ENCODE results near the gene RHBDF1.

Gene RHBDF1

GRCh38 chr16:92431-93339 is 20.3 kb upstream of the RHBDF1 start:
- no peak for DNase-seq (ENCODE audit: low spot score)

DNA sequence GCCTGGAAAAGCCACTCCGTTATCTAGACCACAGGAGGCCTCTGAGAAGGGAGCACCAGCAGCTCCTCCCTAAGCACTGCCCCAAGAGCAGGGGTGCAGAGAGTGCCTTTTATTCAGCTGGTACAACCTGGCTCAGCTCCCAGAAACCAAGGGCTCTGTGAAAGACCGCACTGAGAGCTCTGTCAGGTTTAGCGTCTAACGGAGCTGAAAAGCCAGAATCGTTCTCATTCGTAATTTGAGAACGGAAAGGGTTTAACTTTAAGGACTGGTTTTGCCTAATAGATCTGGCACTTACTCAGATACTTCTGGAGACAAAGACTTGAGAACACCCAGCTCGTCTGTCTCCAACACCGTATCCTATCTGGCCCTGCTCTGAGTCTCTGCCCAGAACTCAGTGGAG is 19.1 kb upstream of the RHBDF1 start:
- DNase-seq (ENCODE audit: low spot score), result no peak

GRCh38 chr16:89391-90302 is 17.2 kb upstream of the RHBDF1 start:
- DNase-seq (ENCODE audit: low spot score), result no peak

DNA sequence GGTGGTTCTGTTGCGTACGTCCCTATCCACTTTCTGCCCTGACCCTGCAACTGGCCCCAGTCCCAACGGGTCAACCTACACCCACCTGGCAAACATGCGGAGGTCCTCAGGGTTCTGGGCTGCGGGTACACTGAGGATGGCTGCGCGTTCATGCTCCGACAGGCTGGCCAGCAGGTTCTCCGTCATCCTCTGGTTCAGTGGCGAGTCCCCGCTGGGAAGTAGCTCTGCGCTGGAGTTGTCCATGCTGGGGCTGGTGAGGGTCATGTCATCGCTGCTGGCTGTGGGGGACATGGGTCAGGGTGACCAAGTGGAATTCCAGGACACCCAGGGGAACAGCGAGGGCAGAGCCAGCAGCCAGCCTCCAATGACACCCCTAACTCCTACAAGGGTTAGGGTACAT is 16.2 kb upstream of the RHBDF1 start:
- no peak for DNase-seq (ENCODE audit: low spot score)

GRCh38 chr16:86483-86952 is 14.1 kb upstream of the RHBDF1 start:
- DNase-seq (ENCODE audit: low spot score), result no peak

DNA sequence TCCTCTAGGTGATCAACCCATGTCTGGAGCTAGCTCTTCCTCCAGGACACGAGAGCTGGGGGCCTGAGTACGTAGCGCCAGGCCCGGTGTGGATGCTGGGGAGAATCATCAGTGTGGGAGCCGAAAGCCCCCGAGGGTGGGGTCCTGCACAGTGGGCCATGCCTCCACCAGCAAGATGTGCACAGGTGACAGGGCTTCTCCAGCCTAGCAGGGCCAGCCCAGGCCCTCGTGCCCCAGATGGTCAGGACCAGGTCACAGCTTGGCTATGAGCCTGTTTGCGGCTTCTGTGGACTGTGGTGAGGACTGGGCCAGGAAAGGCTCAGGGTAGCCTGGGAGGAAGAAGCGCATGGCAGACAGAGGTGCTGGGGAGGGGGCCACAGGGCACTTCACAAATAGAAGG is 13.4 kb upstream of the RHBDF1 start:
- DNase-seq (ENCODE audit: low spot score), result no peak

DNA sequence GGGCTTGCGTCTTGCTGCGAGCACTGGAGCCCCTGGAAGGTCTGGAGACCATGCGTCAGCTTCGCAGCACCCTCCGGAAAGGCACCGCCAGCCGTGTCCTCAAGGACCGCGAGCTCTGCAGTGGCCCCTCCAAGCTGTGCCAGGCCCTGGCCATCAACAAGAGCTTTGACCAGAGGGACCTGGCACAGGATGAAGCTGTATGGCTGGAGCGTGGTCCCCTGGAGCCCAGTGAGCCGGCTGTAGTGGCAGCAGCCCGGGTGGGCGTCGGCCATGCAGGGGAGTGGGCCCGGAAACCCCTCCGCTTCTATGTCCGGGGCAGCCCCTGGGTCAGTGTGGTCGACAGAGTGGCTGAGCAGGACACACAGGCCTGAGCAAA is 13.0 kb upstream of the RHBDF1 start:
- DNase-seq (ENCODE audit: low spot score), result no peak

DNA sequence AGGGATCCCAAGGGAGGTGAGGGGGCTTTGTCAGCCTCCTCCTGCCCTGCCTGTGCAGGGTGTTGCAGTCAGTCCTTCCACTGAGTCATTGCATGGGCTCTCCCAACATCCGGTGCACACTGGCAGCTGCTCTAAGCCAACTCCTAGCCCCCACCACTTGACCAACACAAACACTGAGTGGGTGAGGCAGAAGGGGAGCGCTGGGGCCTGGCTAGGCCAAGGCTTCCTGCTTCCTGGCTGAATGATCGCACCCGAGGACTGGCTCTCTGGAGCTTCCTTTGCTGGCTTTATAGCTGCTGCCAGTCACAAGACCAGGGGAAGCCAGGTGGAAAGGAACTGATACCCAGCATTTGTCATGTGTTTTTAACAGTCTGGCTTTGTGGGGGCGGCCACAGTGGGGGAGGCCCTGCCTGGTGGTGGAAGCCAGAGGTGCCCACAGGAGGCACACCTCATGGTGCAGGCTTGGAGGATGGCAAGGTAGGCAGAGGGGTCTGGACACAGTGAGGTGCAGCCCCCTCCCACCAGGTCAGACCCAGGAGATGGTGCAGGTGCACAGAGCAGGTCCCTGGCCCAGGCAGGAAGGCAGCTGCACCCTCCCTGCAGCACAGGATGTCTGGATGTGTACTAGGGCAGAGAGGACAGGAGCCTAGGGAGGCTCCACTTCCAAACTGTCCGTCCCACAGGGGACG is 12.4 kb upstream of the RHBDF1 start:
- no peak for DNase-seq (ENCODE audit: low spot score)

DNA sequence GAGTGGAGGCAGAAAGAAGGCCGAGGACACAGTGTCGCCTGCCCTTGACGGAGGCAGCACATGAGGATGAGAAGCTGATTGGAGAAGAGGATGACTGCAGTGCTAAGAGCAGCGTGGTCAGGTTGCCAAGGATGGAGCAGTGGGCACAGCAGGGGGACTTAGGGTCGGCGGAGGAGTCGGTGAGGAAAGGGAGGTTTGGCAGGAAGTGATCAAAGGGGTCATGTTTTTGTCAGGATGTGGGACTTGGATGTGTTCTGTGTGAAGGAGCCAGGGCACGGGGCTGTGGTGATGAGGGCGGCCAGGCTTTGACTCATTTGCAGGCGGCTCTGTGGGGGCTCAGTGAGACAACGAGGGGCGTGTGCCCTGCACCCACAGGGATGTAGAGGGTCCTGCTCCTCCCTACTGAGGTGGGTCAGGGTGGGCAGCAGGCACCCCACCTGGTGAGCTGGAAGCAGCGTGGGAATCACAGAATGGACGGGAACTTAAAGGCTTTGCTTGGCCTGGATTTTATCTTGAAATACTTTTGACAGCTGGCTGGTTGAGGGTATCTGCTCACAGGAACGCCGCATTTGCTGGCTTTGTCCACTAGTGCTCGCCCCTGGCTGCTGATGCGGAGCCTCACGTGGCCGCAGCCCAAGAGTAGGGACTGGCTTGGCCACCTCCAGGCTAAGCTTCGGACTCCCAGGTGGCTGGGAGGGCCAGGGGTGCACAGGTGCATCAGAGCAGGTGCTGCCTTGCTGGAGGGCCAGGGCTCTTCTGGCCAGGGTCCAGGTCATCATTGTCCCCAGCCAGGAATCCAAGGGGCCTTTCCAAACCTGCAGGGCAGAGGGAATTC is 11.6 kb upstream of the RHBDF1 start:
- DNase-seq (ENCODE audit: low spot score), result no peak

GRCh38 chr16:83060-83603 is 10.7 kb upstream of the RHBDF1 start:
- DNase-seq (ENCODE audit: low spot score), result no peak

- no peak for DNase-seq (ENCODE audit: low spot score)
Measured at GRCh38 chr16:79151-80054, 7.0 kb upstream of the RHBDF1 start.

GRCh38 chr16:78444-79150 is 6.2 kb upstream of the RHBDF1 start:
- no peak for DNase-seq (ENCODE audit: low spot score)

- DNase-seq (ENCODE audit: low spot score), result peak; percentile 85
Measured at GRCh38 chr16:77807-78443, 5.5 kb upstream of the RHBDF1 start, which contains the start of gene MPG. Gene MPG (plus strand): TSS chr16:78225. CDS start chr16:78310, 85 bp downstream.

DNA sequence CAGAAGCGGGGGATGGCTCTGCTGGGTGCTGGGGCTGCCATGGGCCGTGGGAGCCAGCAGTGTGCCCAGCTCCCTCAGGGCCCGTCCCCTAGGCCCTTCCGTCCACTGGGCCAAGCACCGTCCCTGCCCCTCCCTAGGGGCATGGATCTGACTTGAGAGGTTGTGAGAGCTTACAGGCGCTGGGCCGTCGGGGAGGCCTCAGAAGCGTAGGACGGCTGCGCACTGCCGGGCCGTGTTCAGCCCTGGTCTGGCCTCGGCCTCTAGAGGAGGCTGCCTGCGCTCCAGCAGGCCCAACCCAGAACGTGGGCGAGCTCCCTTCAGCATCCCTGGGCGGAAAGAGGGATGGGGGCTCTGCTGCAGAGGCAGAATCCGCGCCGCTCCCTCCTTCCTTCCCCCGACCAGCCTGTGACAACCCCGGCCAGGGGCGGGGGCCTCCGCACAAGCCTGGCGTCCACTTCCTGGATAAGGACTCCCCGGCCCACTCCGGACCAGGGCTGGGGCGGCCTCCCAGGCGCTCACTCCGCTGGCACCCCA is 4.9 kb upstream of the RHBDF1 start:
- peak; percentile 74 for DNase-seq (ENCODE audit: low spot score)

GRCh38 chr16:76535-77272 is 4.3 kb upstream of the RHBDF1 start:
- no peak for DNase-seq (ENCODE audit: low spot score)

DNA sequence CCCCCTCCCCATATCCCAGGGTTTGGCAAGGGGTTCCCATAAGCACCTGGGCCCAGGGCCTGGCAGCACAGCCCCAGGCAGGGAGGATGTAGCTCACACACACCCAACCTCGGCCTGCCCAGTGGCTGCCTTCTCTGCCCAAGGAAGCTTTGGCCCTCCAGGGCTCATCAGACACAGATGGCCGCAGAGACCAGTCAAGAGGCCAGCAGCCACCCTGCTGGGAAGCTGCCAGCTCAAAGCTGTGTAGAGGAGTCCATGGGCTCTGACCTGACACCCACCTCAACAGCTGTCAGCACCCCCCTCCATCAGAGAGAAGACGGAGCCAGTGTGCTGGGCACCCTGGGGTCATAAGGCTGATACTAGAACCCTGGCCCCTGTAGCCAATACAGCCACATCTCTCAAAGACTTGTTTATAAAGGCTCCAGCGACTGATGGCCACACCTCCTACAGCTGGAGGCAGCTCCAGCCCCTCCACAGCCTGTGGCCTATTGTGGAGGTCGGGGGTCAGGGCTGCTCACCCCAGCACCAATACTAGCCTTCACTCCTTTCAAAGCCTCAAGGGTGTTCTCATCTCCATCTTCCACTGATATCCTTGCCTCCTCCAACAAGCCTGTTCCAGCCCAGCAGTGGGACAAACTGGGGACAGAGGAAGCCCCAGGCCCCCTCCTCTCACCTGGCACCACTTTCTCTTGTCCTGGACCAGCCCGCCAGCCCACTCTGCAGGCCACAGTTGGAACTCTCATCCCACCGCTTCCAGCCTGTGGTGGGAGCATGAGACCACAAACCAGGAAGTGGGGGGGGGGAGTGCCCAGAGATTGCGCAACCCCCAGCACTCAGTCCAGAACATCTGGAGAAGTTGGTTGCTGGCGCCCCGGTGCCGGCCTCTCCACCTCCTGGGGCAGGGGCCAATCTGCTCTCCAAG is 3.4 kb upstream of the RHBDF1 start:
- peak; percentile 64 for DNase-seq (ENCODE audit: low spot score)
